DND-41 (cell line): Measurements from ENCODE around the gene NCAM2.

Experiments
- ATAC-seq: fragments of 200-7000 bp; cut with Tn5 transposase; 3 replicates; pipeline ENCODE4 v1.9.1; 2021; ENCODE audit warnings: low read depth; ENCODE audit not compliant: insufficient read depth
- DNase-seq: peaks from one replicate; pipeline ENCODE4 v3.0.0-alpha.2; 2020
- H2AFZ ChIP-seq: 2 replicates; pipeline ENCODE4 v1.6.0; 2012; ENCODE audit warnings: low read depth, low read length
- H3K27ac ChIP-seq: 2 replicates; pipeline ENCODE4 v1.5.1; 2012; ENCODE audit warnings: low read length, inconsistent platforms
- H3K27me3 ChIP-seq: fragments of 200-600 bp; sonication (generic); 2 replicates; pipeline ENCODE4 v1.6.0; 2012; ENCODE audit warnings: low read length, mild to moderate bottlenecking, inconsistent platforms; ENCODE audit not compliant: insufficient read depth, poor library complexity
- H3K36me3 ChIP-seq: 2 replicates; pipeline ENCODE4 v1.5.1; 2012; ENCODE audit warnings: low read length, inconsistent platforms; ENCODE audit not compliant: insufficient read depth
- H3K4me1 ChIP-seq: 2 replicates; pipeline ENCODE4 v1.5.1; 2012; ENCODE audit warnings: mild to moderate bottlenecking, low read length; ENCODE audit not compliant: insufficient read depth
- H3K4me2 ChIP-seq: 2 replicates; pipeline ENCODE4 v1.6.0; 2012; ENCODE audit warnings: mild to moderate bottlenecking, moderate library complexity, low read length, inconsistent platforms; ENCODE audit not compliant: insufficient read depth
- H3K4me3 ChIP-seq, 2 experiments: fragments of 200-600 bp in 1 of 2; shearing (Covaris generic) in 1 of 2; 2 replicates each; pipeline ENCODE4 v1.5.1; 2012 to 2016; ENCODE audit warnings: inconsistent platforms in 2 of 2, low read length in 2 of 2, mild to moderate bottlenecking in 2 of 2, low read depth in 1 of 2, moderate library complexity in 1 of 2
- H3K79me2 ChIP-seq: 2 replicates; pipeline ENCODE4 v1.6.0; 2012; ENCODE audit warnings: low read length, inconsistent platforms; ENCODE audit not compliant: insufficient read depth
- H3K9ac ChIP-seq: 2 replicates; pipeline ENCODE4 v1.6.0; 2012; ENCODE audit warnings: low read depth, mild to moderate bottlenecking, inconsistent platforms, low read length, moderate library complexity
- H3K9me3 ChIP-seq: 2 replicates; pipeline ENCODE4 v1.5.1; 2012; ENCODE audit warnings: low read length, moderate library complexity, mild to moderate bottlenecking, inconsistent platforms; ENCODE audit not compliant: insufficient read depth, severe bottlenecking
- H4K20me1 ChIP-seq: 2 replicates; pipeline ENCODE4 v1.6.0; 2012; ENCODE audit warnings: low read length; ENCODE audit not compliant: insufficient read depth
- CTCF ChIP-seq: IDR thresholded peaks from 2 replicates; pipeline ENCODE4 v1.5.1; 2012; ENCODE audit warnings: borderline replicate concordance, low read length, moderate library complexity, mild to moderate bottlenecking; ENCODE audit not compliant: poor library complexity, severe bottlenecking; ENCODE audit errors: extremely low read depth
- EZH2 ChIP-seq: IDR thresholded peaks from 3 replicates; pipeline ENCODE4 v1.6.1; 2012; ENCODE audit warnings: borderline replicate concordance, low read depth, mild to moderate bottlenecking, moderate library complexity, low read length, inconsistent platforms; ENCODE audit not compliant: severe bottlenecking

The NCAM2 gene

GRCh38 chr21:21200939-21201615 is 202.9 kb downstream of the NCAM2 start:
- no peaks in the 10 kb centered on the region for H3K79me2 ChIP-seq
- DNase-seq, result peak; percentile 17
- ATAC-seq, result peak; percentile 64
- H3K27ac ChIP-seq, result peak overlapping the region; percentile 92
- peak overlapping the region; percentile 74 for H2AFZ ChIP-seq
- peaks cover 56% of the 10 kb centered on the region for H3K4me1 ChIP-seq
- no peak for TF ChIP-seq CTCF
- TF ChIP-seq EZH2, result no peak
- no peaks in the 10 kb centered on the region for H3K27me3 ChIP-seq
- peak overlapping the region; percentile 71 for H3K4me2 ChIP-seq
- H3K36me3 ChIP-seq, result no peaks in the 10 kb centered on the region
- H4K20me1 ChIP-seq, result no peaks in the 10 kb centered on the region
- H3K4me3 ChIP-seq, result peak overlapping the region; percentile 3 to 46; a peak in 3 of 4 replicates
- peak overlapping the region; percentile 51 for H3K9ac ChIP-seq
- no peaks in the 10 kb centered on the region for H3K9me3 ChIP-seq

- H3K4me1 ChIP-seq, result peaks cover 37% of the 10 kb centered on the region
Measured at GRCh38 chr21:21203822-21204339, 205.7 kb downstream of the NCAM2 start.

GRCh38 chr21:21204366-21204996 is 206.3 kb downstream of the NCAM2 start:
- no peak overlapping the region for H3K4me2 ChIP-seq
- no peak for DNase-seq
- H3K9me3 ChIP-seq, result no peaks in the 10 kb centered on the region
- H4K20me1 ChIP-seq, result no peaks in the 10 kb centered on the region
- H3K27me3 ChIP-seq, result no peaks in the 10 kb centered on the region
- no peak overlapping the region for H3K4me3 ChIP-seq
- H3K27ac ChIP-seq, result no peak overlapping the region
- no peaks in the 10 kb centered on the region for H3K36me3 ChIP-seq
- no peak overlapping the region for H2AFZ ChIP-seq
- H3K4me1 ChIP-seq, result peaks cover 31% of the 10 kb centered on the region
- no peak for ATAC-seq
- H3K9ac ChIP-seq, result no peak overlapping the region
- H3K79me2 ChIP-seq, result no peaks in the 10 kb centered on the region
- no peak for TF ChIP-seq CTCF
- no peak for TF ChIP-seq EZH2

More at GRCh38 chr21:21203822-21204339, 205.7 kb downstream of the NCAM2 start:
- no peak for TF ChIP-seq CTCF
- TF ChIP-seq EZH2, result no peak
- DNase-seq (no peak), ATAC-seq (no peak)
- no peak overlapping the region for H3K27ac ChIP-seq
- no peaks in the 10 kb centered on the region for H4K20me1 ChIP-seq
- no peaks in the 10 kb centered on the region for H3K79me2 ChIP-seq
- H3K9me3 ChIP-seq, result no peaks in the 10 kb centered on the region
- H3K4me2 ChIP-seq, result no peak overlapping the region
- H3K36me3 ChIP-seq, result no peaks in the 10 kb centered on the region
- no peak overlapping the region for H3K9ac ChIP-seq
- H3K27me3 ChIP-seq, result no peaks in the 10 kb centered on the region
- H2AFZ ChIP-seq, result no peak overlapping the region
- H3K4me3 ChIP-seq, result no peak overlapping the region
